SH-SY5Y (cell line): ENCODE results near the gene LPIN2.

ENCODE experiments used
- GATA2 ChIP-seq: IDR thresholded peaks from 2 replicates; pipeline ENCODE4 v1.6.1; 2011; ENCODE audit warnings: mild to moderate bottlenecking, low read depth, low read length
- GATA3 ChIP-seq: IDR thresholded peaks from 2 replicates; pipeline ENCODE4 v1.6.1; 2011; ENCODE audit warnings: low read depth, mild to moderate bottlenecking, low read length, moderate library complexity

DNA sequence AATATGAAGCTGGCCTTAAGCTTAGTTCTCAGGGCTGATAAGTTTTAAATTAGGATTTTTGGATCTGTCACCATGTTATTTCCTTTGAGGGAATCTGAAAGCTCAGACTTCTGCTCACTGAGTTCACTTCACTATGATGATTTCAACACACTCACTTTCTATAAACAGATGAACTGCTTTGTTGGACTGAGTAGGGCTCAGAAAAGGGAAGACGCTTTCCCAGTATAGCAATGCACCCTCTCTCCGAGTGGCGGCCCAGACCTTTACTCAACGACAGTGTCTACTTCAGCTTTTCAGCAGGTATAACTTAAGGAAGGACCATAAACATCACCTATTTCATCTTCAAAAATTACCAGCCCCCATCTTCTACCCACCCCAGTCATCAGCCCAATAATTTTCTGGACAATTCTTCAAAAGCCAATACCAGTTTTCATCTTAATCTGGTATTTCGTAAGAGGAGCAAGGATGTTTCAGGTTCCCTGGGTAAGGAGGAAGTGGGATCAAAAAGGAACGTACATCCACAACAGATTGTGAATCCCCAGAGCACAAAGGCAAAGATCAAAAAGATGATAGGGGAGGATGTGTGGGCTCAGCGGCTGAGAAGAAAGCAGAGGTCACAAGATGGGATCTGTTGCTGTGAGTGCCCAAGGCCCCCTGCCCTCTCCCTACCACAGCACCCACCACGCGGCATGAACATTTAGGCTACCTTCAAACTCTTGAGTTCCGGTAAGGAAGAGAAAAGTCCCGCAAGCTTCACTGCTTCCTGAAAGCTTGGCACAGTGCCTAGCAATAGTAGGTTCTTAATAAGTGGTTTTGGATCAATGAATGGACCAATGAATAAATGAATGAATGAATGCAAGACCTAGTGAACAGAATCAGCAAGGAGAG lies 41.9 kb downstream of the LPIN2 start:
- TF ChIP-seq GATA2 = peak; percentile 44; the same call in 1 of the 2 replicates
- TF ChIP-seq GATA3 = no peak
